ENCODE data around the gene TGFB1.

DNA sequence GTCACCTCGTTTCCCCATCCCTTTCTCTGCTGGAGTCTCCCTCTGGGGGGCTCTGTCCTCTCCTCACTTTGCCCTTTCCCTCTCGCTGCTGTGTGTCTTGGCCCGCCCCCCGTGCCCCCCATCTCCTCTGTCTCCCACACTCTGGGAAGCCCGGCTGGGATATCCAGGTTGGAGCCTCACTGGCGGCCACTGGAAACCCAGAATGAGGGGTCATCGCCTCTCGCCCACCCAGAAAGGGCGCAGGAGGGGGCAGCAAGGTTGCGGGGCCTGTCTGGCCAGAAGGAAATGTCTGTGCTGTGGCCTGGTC is 28.1 kb downstream of the TGFB1 start:
- TF ChIP-seq, protein P1, sequence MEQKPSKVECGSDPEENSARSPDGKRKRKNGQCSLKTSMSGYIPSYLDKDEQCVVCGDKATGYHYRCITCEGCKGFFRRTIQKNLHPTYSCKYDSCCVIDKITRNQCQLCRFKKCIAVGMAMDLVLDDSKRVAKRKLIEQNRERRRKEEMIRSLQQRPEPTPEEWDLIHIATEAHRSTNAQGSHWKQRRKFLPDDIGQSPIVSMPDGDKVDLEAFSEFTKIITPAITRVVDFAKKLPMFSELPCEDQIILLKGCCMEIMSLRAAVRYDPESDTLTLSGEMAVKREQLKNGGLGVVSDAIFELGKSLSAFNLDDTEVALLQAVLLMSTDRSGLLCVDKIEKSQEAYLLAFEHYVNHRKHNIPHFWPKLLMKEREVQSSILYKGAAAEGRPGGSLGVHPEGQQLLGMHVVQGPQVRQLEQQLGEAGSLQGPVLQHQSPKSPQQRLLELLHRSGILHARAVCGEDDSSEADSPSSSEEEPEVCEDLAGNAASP (IDR thresholded peaks at IDR 0.05) = no peak
- TF ChIP-seq ELF4 (CRISPR knock-in tag; IDR thresholded peaks at IDR 0.05) (no peak), ZBTB8A (IDR thresholded peaks at IDR 0.05; ENCODE audit: partially characterized antibody) (no peak), MEF2A (IDR thresholded peaks at IDR 0.05; ENCODE audit: control insufficient read depth, low read depth, low read length) (no peak), POLR2A (conservative IDR thresholded peaks at IDR 0.05) (no peak), ZKSCAN8 (CRISPR knock-in tag; IDR thresholded peaks at IDR 0.05) (no peak)
- TF ChIP-seq, protein P2, sequence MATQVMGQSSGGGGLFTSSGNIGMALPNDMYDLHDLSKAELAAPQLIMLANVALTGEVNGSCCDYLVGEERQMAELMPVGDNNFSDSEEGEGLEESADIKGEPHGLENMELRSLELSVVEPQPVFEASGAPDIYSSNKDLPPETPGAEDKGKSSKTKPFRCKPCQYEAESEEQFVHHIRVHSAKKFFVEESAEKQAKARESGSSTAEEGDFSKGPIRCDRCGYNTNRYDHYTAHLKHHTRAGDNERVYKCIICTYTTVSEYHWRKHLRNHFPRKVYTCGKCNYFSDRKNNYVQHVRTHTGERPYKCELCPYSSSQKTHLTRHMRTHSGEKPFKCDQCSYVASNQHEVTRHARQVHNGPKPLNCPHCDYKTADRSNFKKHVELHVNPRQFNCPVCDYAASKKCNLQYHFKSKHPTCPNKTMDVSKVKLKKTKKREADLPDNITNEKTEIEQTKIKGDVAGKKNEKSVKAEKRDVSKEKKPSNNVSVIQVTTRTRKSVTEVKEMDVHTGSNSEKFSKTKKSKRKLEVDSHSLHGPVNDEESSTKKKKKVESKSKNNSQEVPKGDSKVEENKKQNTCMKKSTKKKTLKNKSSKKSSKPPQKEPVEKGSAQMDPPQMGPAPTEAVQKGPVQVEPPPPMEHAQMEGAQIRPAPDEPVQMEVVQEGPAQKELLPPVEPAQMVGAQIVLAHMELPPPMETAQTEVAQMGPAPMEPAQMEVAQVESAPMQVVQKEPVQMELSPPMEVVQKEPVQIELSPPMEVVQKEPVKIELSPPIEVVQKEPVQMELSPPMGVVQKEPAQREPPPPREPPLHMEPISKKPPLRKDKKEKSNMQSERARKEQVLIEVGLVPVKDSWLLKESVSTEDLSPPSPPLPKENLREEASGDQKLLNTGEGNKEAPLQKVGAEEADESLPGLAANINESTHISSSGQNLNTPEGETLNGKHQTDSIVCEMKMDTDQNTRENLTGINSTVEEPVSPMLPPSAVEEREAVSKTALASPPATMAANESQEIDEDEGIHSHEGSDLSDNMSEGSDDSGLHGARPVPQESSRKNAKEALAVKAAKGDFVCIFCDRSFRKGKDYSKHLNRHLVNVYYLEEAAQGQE (IDR thresholded peaks at IDR 0.05; ENCODE audit: borderline replicate concordance) = no peak
- TF ChIP-seq, protein P2 (CRISPR knock-in tag; IDR thresholded peaks at IDR 0.05; ENCODE audit: low read depth) = no peak
- TF ChIP-seq, protein P3, sequence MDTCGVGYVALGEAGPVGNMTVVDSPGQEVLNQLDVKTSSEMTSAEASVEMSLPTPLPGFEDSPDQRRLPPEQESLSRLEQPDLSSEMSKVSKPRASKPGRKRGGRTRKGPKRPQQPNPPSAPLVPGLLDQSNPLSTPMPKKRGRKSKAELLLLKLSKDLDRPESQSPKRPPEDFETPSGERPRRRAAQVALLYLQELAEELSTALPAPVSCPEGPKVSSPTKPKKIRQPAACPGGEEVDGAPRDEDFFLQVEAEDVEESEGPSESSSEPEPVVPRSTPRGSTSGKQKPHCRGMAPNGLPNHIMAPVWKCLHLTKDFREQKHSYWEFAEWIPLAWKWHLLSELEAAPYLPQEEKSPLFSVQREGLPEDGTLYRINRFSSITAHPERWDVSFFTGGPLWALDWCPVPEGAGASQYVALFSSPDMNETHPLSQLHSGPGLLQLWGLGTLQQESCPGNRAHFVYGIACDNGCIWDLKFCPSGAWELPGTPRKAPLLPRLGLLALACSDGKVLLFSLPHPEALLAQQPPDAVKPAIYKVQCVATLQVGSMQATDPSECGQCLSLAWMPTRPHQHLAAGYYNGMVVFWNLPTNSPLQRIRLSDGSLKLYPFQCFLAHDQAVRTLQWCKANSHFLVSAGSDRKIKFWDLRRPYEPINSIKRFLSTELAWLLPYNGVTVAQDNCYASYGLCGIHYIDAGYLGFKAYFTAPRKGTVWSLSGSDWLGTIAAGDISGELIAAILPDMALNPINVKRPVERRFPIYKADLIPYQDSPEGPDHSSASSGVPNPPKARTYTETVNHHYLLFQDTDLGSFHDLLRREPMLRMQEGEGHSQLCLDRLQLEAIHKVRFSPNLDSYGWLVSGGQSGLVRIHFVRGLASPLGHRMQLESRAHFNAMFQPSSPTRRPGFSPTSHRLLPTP (IDR thresholded peaks at IDR 0.05; ENCODE audit: borderline replicate concordance, extremely low read depth, insufficient read length) = no peak
- TF ChIP-seq, protein P4, sequence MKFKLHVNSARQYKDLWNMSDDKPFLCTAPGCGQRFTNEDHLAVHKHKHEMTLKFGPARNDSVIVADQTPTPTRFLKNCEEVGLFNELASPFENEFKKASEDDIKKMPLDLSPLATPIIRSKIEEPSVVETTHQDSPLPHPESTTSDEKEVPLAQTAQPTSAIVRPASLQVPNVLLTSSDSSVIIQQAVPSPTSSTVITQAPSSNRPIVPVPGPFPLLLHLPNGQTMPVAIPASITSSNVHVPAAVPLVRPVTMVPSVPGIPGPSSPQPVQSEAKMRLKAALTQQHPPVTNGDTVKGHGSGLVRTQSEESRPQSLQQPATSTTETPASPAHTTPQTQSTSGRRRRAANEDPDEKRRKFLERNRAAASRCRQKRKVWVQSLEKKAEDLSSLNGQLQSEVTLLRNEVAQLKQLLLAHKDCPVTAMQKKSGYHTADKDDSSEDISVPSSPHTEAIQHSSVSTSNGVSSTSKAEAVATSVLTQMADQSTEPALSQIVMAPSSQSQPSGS (CRISPR knock-in tag; IDR thresholded peaks at IDR 0.05) = no peak
- TF ChIP-seq, protein P5, sequence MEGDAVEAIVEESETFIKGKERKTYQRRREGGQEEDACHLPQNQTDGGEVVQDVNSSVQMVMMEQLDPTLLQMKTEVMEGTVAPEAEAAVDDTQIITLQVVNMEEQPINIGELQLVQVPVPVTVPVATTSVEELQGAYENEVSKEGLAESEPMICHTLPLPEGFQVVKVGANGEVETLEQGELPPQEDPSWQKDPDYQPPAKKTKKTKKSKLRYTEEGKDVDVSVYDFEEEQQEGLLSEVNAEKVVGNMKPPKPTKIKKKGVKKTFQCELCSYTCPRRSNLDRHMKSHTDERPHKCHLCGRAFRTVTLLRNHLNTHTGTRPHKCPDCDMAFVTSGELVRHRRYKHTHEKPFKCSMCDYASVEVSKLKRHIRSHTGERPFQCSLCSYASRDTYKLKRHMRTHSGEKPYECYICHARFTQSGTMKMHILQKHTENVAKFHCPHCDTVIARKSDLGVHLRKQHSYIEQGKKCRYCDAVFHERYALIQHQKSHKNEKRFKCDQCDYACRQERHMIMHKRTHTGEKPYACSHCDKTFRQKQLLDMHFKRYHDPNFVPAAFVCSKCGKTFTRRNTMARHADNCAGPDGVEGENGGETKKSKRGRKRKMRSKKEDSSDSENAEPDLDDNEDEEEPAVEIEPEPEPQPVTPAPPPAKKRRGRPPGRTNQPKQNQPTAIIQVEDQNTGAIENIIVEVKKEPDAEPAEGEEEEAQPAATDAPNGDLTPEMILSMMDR (IDR thresholded peaks at IDR 0.05 in 2 of 3, conservative IDR thresholded peaks at IDR 0.05 in 1 of 3; ENCODE audit: insufficient read depth in 2 of 3, low read depth in 1 of 3, low read length in 3 of 3) = no peak
